Mesothelial cell of epicardium (in vitro differentiated cells): ENCODE data around the gene KCNMA1. TPM values are rescaled to one million over a fixed set of nuclear protein-coding genes. Genes with fewer than 3 reads are reported as not detected.

Experiments
- DNase-seq, 2 experiments: peaks; one replicate each; pipeline ENCODE4 v3.0.0; 2021; ENCODE audit warnings: low spot score in 2 of 2; ENCODE audit not compliant: unreplicated experiment in 2 of 2
- H3K27ac Mint-ChIP-seq: 2 replicates; pipeline ENCODE4 v1.8.0; 2021; ENCODE audit warnings: mixed read lengths
- H3K27me3 Mint-ChIP-seq: 2 replicates; pipeline ENCODE4 v1.8.0; 2021; ENCODE audit warnings: low read depth, mixed read lengths
- H3K36me3 Mint-ChIP-seq: 2 replicates; pipeline ENCODE4 v1.8.0; 2021; ENCODE audit warnings: mixed read lengths
- H3K4me1 Mint-ChIP-seq: 2 replicates; pipeline ENCODE4 v1.8.0; 2021; ENCODE audit warnings: mixed read lengths
- H3K4me3 Mint-ChIP-seq: 2 replicates; pipeline ENCODE4 v1.8.0; 2021; ENCODE audit warnings: mild to moderate bottlenecking, moderate library complexity, mixed read lengths
- H3K9me3 Mint-ChIP-seq: 2 replicates; pipeline ENCODE4 v1.8.0; 2021; ENCODE audit warnings: mixed read lengths
- total RNA-seq: library from RNA; stranded (reverse); gene quantifications from 3 replicates; pipeline ENCODE4 v1.2.1, GENCODE V29; 2021
- TF ChIP-seq, protein P1 (sequence below): fragments of 200-600 bp; sonication (generic); IDR thresholded peaks from one replicate; pipeline ENCODE4 v1.5.0; 2021; ENCODE audit warnings: antibody characterized with exemption; ENCODE audit not compliant: unreplicated experiment

The KCNMA1 gene
- total RNA-seq, 1 donor from 2014 or later, result 44.0 TPM

DNA sequence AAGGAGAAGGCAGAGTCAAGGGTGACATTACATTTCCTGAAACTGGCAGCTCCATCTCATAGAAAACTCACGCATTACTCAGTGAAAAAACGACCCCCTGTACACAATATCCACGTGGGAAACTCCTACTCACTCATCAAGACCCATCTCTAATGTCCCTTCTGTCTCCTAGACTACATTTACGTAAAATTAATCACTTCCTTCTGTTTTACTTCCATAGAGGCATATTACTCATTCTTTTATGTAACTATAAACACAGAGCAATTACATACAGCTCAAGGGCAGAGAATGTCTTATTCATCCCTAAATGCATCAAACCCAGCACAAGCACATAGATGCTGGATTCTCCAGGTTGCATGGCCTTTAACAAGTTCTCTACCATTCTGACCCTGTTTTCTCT lies 281.8 kb downstream of the KCNMA1 start:
- Mint-ChIP-seq H3K9me3 (no peaks in the 10 kb centered on the region), H3K27me3 (no peaks in the 10 kb centered on the region), H3K36me3 (no peaks in the 10 kb centered on the region), H3K4me3 (no peak overlapping the region), H3K4me1 (peaks cover 8% of the 10 kb centered on the region), H3K27ac (no peak overlapping the region)
- no peak for DNase-seq
- TF ChIP-seq, protein P1, sequence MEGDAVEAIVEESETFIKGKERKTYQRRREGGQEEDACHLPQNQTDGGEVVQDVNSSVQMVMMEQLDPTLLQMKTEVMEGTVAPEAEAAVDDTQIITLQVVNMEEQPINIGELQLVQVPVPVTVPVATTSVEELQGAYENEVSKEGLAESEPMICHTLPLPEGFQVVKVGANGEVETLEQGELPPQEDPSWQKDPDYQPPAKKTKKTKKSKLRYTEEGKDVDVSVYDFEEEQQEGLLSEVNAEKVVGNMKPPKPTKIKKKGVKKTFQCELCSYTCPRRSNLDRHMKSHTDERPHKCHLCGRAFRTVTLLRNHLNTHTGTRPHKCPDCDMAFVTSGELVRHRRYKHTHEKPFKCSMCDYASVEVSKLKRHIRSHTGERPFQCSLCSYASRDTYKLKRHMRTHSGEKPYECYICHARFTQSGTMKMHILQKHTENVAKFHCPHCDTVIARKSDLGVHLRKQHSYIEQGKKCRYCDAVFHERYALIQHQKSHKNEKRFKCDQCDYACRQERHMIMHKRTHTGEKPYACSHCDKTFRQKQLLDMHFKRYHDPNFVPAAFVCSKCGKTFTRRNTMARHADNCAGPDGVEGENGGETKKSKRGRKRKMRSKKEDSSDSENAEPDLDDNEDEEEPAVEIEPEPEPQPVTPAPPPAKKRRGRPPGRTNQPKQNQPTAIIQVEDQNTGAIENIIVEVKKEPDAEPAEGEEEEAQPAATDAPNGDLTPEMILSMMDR, result no peak

GRCh38 chr10:77351386-77351785 lies 286.2 kb downstream of the KCNMA1 start:
- Mint-ChIP-seq H3K27ac (peak overlapping the region; percentile 17), H3K4me1 (peaks cover 12% of the 10 kb centered on the region), H3K27me3 (no peaks in the 10 kb centered on the region), H3K4me3 (no peak overlapping the region), H3K9me3 (no peaks in the 10 kb centered on the region), H3K36me3 (no peaks in the 10 kb centered on the region)
- no peak for DNase-seq
- TF ChIP-seq, protein P1, result no peak

DNA sequence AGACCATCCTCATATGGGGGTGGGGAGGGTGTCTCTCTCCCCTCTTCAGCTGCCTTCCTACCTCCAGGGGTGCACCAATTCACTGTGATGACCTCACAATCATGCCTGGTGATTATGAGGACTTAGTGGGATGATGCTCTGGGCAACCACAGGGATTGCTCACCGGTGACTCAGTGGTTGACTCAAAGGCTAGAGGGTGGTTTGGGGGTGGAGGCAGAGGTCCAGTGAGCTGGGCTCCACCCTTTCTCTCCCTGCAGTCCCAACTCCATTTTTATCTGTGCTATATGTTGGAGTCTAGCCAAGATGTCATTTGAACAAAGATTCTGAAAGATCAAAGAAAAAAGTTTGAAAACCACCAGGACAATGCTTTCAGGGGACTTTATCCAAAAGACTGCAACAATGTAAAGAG lies 286.9 kb downstream of the KCNMA1 start:
- peak overlapping the region; percentile 23 for H3K27ac Mint-ChIP-seq
- no peaks in the 10 kb centered on the region for H3K27me3 Mint-ChIP-seq
- no peaks in the 10 kb centered on the region for H3K9me3 Mint-ChIP-seq
- H3K36me3 Mint-ChIP-seq, result no peaks in the 10 kb centered on the region
- H3K4me1 Mint-ChIP-seq, result peaks cover 9% of the 10 kb centered on the region
- H3K4me3 Mint-ChIP-seq, result no peak overlapping the region
- DNase-seq, result no peak
- TF ChIP-seq, protein P1, result no peak

DNA sequence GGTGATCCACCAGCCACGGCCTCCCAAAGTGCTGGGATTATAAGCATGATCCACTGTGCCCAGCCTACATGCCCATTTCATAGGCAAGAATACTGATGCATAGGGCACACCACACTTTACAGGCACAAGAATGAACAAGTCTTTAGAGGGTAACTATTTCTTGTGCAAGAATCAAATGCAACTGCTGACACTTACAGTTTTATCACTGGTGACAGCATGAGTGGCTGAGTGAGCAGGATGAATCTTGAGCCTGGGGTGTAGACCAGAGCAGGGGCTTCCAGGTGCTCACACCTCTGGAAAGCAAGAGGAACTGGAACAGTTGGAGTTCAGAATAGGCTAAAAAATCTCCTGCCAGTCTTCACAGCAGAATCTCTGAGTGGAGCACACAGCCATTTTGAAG lies 287.5 kb downstream of the KCNMA1 start:
- Mint-ChIP-seq H3K36me3 (no peaks in the 10 kb centered on the region), H3K9me3 (no peaks in the 10 kb centered on the region), H3K27me3 (no peaks in the 10 kb centered on the region), H3K27ac (no peak overlapping the region), H3K4me3 (no peak overlapping the region), H3K4me1 (peaks cover 9% of the 10 kb centered on the region)
- TF ChIP-seq, protein P1, result no peak
- DNase-seq, result no peak

DNA sequence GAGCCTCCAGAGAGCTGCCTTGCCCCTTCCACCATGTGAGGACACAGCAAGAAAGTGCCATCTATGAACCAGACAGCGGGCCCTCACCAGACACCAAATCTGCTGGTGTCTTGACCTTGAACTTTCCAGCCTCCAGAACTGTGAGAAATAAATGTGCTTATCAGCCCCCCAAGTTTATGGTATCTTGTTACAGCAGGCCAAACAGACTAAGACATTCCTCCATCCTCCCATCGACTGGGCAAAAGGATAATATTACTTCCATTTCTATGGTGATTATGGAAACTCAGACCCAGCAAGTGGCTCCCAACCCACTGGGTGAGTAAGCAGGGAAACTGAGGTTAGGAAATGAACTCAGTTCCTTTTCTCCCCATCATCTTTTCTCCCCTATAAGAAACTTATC lies 288.4 kb downstream of the KCNMA1 start:
- TF ChIP-seq, protein P1, result no peak
- Mint-ChIP-seq H3K9me3 (no peaks in the 10 kb centered on the region), H3K4me3 (no peak overlapping the region), H3K27me3 (no peaks in the 10 kb centered on the region), H3K4me1 (peaks cover 9% of the 10 kb centered on the region), H3K27ac (no peak overlapping the region), H3K36me3 (no peaks in the 10 kb centered on the region)
- no peak for DNase-seq

DNA sequence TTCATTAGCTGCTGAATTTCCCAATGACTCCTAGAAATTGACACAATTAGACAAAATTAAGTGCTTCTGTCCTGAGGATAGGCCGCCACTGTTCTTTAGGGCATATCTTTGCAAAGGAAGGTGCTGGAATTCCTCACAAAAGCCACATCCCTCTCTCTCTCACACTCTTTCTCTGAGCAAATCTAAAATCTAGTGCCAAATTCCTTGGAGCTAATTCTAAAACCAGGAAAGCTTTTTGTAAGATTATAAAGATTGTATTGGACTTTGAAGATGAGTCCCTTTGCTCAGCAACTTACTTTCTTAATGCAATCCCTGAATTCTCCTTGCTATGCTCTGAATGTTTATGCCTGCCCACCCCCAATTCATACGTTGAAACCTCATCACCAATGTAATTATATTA lies 288.9 kb downstream of the KCNMA1 start:
- Mint-ChIP-seq H3K36me3 (no peaks in the 10 kb centered on the region), H3K27ac (no peak overlapping the region), H3K4me1 (peaks cover 9% of the 10 kb centered on the region), H3K9me3 (no peaks in the 10 kb centered on the region), H3K27me3 (no peaks in the 10 kb centered on the region), H3K4me3 (no peak overlapping the region)
- TF ChIP-seq, protein P1, result no peak
- DNase-seq, result no peak
